SK-N-MC (cell line): ENCODE results near the gene ESPN.

Experiments used
- EZH2 ChIP-seq: fragments of 200-600 bp; sonication (generic); IDR thresholded peaks from one replicate; pipeline ENCODE4 v1.6.1; 2017; ENCODE audit warnings: antibody characterized with exemption
- POLR2AphosphoS5 ChIP-seq: IDR thresholded peaks from 2 replicates; pipeline ENCODE4 v1.6.1; 2012; ENCODE audit warnings: mild to moderate bottlenecking, low read depth, low read length, borderline replicate concordance

GRCh38 chr1:6427441-6428390 lies 3.1 kb downstream of the ESPN start:
- TF ChIP-seq EZH2, result no peak
- TF ChIP-seq POLR2AphosphoS5, result no peak
